Lower lobe of right lung (tissue), 2 donors: ENCODE measurements around the gene KRTAP10-8. TPM values are rescaled to one million over a fixed set of nuclear protein-coding genes. Genes with fewer than 3 reads are reported as not detected.
"Not testable (repeated sequence)": the region's sequence is repeated elsewhere in the genome, so short reads cannot be mapped to it uniquely, and the experiment has no call there.

Experiments
- ATAC-seq, 2 donors: fragments of 200-7000 bp; cut with Tn5 transposase; one replicate each; pipeline ENCODE4 v1.9.1; 2020 to 2022; ENCODE audit warnings: mild to moderate bottlenecking in 2 of 2, moderate library complexity in 2 of 2
- DNase-seq: peaks from one replicate; pipeline ENCODE4 v3.0.0-alpha.2; 2020
- H3K27ac ChIP-seq: fragments of 200-600 bp; one replicate; pipeline ENCODE4 v1.8.0; 2022
- H3K27me3 ChIP-seq: fragments of 200-600 bp; one replicate; pipeline ENCODE4 v1.8.0; 2022; ENCODE audit warnings: low read depth
- H3K36me3 ChIP-seq: fragments of 200-600 bp; one replicate; pipeline ENCODE4 v1.8.0; 2022; ENCODE audit warnings: mild to moderate bottlenecking
- H3K4me1 ChIP-seq: fragments of 200-600 bp; one replicate; pipeline ENCODE4 v1.8.0; 2022
- H3K4me3 ChIP-seq: fragments of 200-600 bp; one replicate; pipeline ENCODE4 v1.8.0; 2022; ENCODE audit warnings: mild to moderate bottlenecking
- H3K9me3 ChIP-seq: fragments of 200-600 bp; one replicate; pipeline ENCODE4 v1.8.0; 2022
- intact Hi-C: fragments of 100-400 bp; cut with DNase I; formaldehyde crosslinking; loops from one replicate; pipeline ENCODE4 v1.11.0; 2022
- total RNA-seq: library from RNA; stranded (reverse); fragmentation: NEBNext Ultra II Directional; extraction: Animal tissue kit (Norgen Biotek cat#: 25700); gene quantifications from one replicate; pipeline ENCODE4 v1.2.1, GENCODE V29; 2021
- TF ChIP-seq, protein P1 (sequence below): fragments of 200-600 bp; IDR thresholded peaks from one replicate; pipeline ENCODE4 v1.8.0; 2022; ENCODE audit warnings: antibody characterized with exemption, mild to moderate bottlenecking
- donor health status: DM: no; HTN: yes; CAD: no; lungs with severe emphysema.

Gene KRTAP10-8
- total RNA-seq, 1 donor from 2014 or later: not detected

- Histone ChIP-seq H3K27ac (no peak overlapping the region), H3K27me3 (peaks cover 15% of the 10 kb centered on the region), H3K4me1 (no peaks in the 10 kb centered on the region), H3K9me3 (no peaks in the 10 kb centered on the region), H3K36me3 (no peaks in the 10 kb centered on the region), H3K4me3 (no peak overlapping the region)
- TF ChIP-seq, protein P1, sequence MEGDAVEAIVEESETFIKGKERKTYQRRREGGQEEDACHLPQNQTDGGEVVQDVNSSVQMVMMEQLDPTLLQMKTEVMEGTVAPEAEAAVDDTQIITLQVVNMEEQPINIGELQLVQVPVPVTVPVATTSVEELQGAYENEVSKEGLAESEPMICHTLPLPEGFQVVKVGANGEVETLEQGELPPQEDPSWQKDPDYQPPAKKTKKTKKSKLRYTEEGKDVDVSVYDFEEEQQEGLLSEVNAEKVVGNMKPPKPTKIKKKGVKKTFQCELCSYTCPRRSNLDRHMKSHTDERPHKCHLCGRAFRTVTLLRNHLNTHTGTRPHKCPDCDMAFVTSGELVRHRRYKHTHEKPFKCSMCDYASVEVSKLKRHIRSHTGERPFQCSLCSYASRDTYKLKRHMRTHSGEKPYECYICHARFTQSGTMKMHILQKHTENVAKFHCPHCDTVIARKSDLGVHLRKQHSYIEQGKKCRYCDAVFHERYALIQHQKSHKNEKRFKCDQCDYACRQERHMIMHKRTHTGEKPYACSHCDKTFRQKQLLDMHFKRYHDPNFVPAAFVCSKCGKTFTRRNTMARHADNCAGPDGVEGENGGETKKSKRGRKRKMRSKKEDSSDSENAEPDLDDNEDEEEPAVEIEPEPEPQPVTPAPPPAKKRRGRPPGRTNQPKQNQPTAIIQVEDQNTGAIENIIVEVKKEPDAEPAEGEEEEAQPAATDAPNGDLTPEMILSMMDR: no peak
- no peak for ATAC-seq
- no peak for DNase-seq
- intact Hi-C loops: no loop called here
Observed at GRCh38 chr21:44640761-44641160, 28.9 kb downstream of the KRTAP10-8 start.

DNA sequence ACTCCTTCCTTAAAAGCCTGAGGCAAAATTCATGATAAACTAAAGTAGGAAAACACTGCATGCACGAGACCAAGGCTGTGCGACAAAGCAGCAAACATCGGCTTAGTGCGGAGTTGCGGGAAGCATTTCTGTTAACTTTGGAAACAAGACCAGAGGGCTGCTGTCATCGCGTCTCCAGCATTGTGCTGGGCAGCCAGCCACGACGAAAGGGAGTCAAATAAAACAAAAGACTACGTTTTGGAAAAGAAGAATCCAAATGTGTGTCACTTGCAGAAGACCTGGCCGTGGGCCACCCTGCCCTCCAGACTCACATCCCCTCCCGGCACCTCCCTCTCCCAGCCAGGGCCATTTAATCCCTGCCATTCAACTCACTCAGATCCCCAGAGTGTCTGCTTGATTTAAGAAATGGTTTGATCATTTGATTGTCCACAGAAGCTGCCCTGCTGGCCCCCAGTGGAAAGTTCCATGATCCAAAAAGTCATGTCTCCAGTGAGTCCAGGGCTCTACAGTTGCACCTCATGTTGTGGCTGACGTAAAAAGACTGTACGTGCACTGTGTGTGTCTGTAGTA is 31.9 kb downstream of the KRTAP10-8 start:
- Histone ChIP-seq H3K27me3 (peaks cover 13% of the 10 kb centered on the region), H3K27ac (no peak overlapping the region), H3K9me3 (no peaks in the 10 kb centered on the region), H3K36me3 (no peaks in the 10 kb centered on the region), H3K4me1 (no peaks in the 10 kb centered on the region), H3K4me3 (no peak overlapping the region)
- TF ChIP-seq, protein P1: no peak
- no peak for DNase-seq
- ATAC-seq: no peak
- intact Hi-C loops: no loop called here

- DNase-seq (no peak), ATAC-seq (no peak)
- Histone ChIP-seq H3K9me3 (no peaks in the 10 kb centered on the region), H3K27ac (no peak overlapping the region), H3K4me1 (no peaks in the 10 kb centered on the region), H3K27me3 (peaks cover 2% of the 10 kb centered on the region), H3K4me3 (no peak overlapping the region), H3K36me3 (no peaks in the 10 kb centered on the region)
- intact Hi-C loops: no loop called here
- TF ChIP-seq, protein P1: no peak
Observed at GRCh38 chr21:44644878-44645277, 33.0 kb downstream of the KRTAP10-8 start.

- intact Hi-C loops, H3K27me3 ChIP-seq, H3K4me3 ChIP-seq, ATAC-seq, H3K4me1 ChIP-seq, H3K27ac ChIP-seq, H3K36me3 ChIP-seq, H3K9me3 ChIP-seq, DNase-seq: not testable (repeated sequence)
Observed at GRCh38 chr21:44646366-44647221, 34.7 kb downstream of the KRTAP10-8 start, which contains the start of gene KRTAP10-11. Gene KRTAP10-11, plus strand, starts transcription at chr21:44646414. Its CDS starts 45 bp downstream, at chr21:44646459.

DNA sequence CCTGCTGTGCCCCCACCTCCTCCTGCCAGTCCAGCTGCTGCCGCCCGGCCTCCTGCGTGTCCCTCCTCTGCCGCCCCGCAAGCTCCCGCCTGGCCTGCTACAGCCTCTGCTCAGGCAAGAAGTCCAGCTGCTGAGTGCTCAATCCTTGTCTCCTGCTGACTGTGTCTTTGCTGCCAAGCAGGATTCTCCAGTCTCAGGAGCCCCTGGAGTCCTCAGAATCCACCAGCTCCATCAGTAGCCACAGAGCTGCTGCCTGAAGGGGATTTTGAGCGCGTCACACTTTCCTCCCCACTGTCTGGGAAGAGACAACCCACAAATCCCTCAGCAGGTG is 35.3 kb downstream of the KRTAP10-8 start:
- TF ChIP-seq, protein P1: no peak
- no peaks in the 10 kb centered on the region for H3K9me3 ChIP-seq
- no peaks in the 10 kb centered on the region for H3K36me3 ChIP-seq
- ATAC-seq: no peak
- no peak overlapping the region for H3K4me3 ChIP-seq
- no peak for DNase-seq
- H3K4me1 ChIP-seq: no peaks in the 10 kb centered on the region
- no peaks in the 10 kb centered on the region for H3K27me3 ChIP-seq
- H3K27ac ChIP-seq: no peak overlapping the region
- intact Hi-C loops: no loop called here
